ENCODE data around the gene MYO5B.

Gene MYO5B

GRCh38 chr18:49973592-49973991, 221.4 kb downstream of the MYO5B start:
- in situ Hi-C loops (cut with HindIII; ENCODE audit: low sequenced_read_pairs) = no loop called here
- no peak for DNase-seq (ENCODE audit: low read depth, low spot score)
- no peak overlapping the region for H3K4me3 ChIP-seq (ENCODE audit: low read depth, low read length)
- TF ChIP-seq CTCF (IDR thresholded peaks at IDR 0.05; ENCODE audit: low read depth, low read length) = no peak

GRCh38 chr18:49972535-49972934, 222.4 kb downstream of the MYO5B start:
- DNase-seq (ENCODE audit: low read depth, low spot score) = no peak
- no peak overlapping the region for H3K4me3 ChIP-seq (ENCODE audit: low read depth, low read length)
- in situ Hi-C loops (cut with HindIII; ENCODE audit: low sequenced_read_pairs) = no loop called here
- TF ChIP-seq CTCF (IDR thresholded peaks at IDR 0.05; ENCODE audit: low read depth, low read length) = no peak

GRCh38 chr18:49971462-49971861, 223.5 kb downstream of the MYO5B start:
- H3K4me3 ChIP-seq (ENCODE audit: low read depth, low read length) = no peak overlapping the region
- no peak for DNase-seq (ENCODE audit: low read depth, low spot score)
- no peak for TF ChIP-seq CTCF (IDR thresholded peaks at IDR 0.05; ENCODE audit: low read depth, low read length)
- in situ Hi-C loops (cut with HindIII; ENCODE audit: low sequenced_read_pairs) = no loop called here

- in situ Hi-C loops (cut with HindIII; ENCODE audit: low sequenced_read_pairs) = no loop called here
- TF ChIP-seq CTCF (IDR thresholded peaks at IDR 0.05; ENCODE audit: low read depth, low read length) = no peak
- no peak for DNase-seq (ENCODE audit: low read depth, low spot score)
- H3K4me3 ChIP-seq (ENCODE audit: low read depth, low read length) = no peak overlapping the region
Observed at GRCh38 chr18:49970319-49970718, 224.6 kb downstream of the MYO5B start.

GRCh38 chr18:49968644-49969309, 226.2 kb downstream of the MYO5B start:
- no peak for TF ChIP-seq CTCF (IDR thresholded peaks at IDR 0.05; ENCODE audit: low read depth, low read length)
- no peak for DNase-seq (ENCODE audit: low read depth, low spot score)
- H3K4me3 ChIP-seq (ENCODE audit: low read depth, low read length) = no peak overlapping the region
- in situ Hi-C loops (cut with HindIII; ENCODE audit: low sequenced_read_pairs) = no loop called here

GRCh38 chr18:49967636-49968313, 227.2 kb downstream of the MYO5B start:
- in situ Hi-C loops (cut with HindIII; ENCODE audit: low sequenced_read_pairs) = no loop called here
- DNase-seq (ENCODE audit: low read depth, low spot score) = no peak
- TF ChIP-seq CTCF (IDR thresholded peaks at IDR 0.05; ENCODE audit: low read depth, low read length) = no peak
- H3K4me3 ChIP-seq (ENCODE audit: low read depth, low read length) = no peak overlapping the region

Measured in astrocyte of the spinal cord (primary cell).